ENCODE results near the gene COL23A1.

Gene COL23A1

DNA sequence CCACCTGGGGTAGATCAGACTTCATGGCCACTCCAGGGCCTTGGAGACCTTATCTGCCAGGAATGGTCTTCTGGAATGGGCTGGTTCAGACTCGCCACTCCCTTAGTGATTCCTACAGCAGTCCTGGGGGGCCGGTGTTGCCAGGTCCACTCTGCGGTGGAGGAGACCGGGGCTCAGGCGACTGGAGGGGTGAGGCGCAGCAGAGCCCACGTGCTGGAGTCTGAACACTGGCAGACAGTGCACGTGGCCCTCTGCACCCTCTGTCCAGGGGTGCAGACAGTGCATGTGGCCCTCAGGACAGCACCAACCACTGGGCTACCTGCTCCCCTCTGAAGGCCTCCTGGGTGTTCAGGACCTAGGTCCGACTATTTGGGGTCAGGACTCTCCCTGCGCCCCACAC is 262.7 kb downstream of the COL23A1 start:
- Histone ChIP-seq H3K9ac (ENCODE audit: low read length in 5 of 5) (no peak overlapping the region), H3K4me1 (ENCODE audit: control insufficient read depth in 5 of 5, insufficient read depth in 5 of 5, low read length in 5 of 5) (peaks cover 0 to 20% (median 12%) of the 10 kb centered on the region in 5 donors), H3K9me3 (ENCODE audit: control insufficient read depth in 5 of 5, low read length in 5 of 5) (peaks cover 0 to 7% (median 0%) of the 10 kb centered on the region in 5 donors), H3K36me3 (ENCODE audit: control insufficient read depth in 5 of 5, insufficient read depth in 5 of 5, low read length in 5 of 5) (no peaks in the 10 kb centered on the region), H3K27ac (ENCODE audit: low read depth, low read length) (no peak overlapping the region), H3K27me3 (ENCODE audit: control insufficient read depth in 5 of 5, insufficient read depth in 4 of 5, low read length in 5 of 5) (peaks cover 10 to 42% (median 33%) of the 10 kb centered on the region in 5 donors), H3K4me3 (ENCODE audit: low read depth in 1 of 5, low read length in 5 of 5) (no peak overlapping the region)

- Histone ChIP-seq H3K36me3 (ENCODE audit: control insufficient read depth in 5 of 5, insufficient read depth in 5 of 5, low read length in 5 of 5) (no peaks in the 10 kb centered on the region), H3K27me3 (ENCODE audit: control insufficient read depth in 5 of 5, insufficient read depth in 4 of 5, low read length in 5 of 5) (peaks cover 10 to 40% (median 33%) of the 10 kb centered on the region in 5 donors), H3K9me3 (ENCODE audit: control insufficient read depth in 5 of 5, low read length in 5 of 5) (peaks cover 0 to 7% (median 0%) of the 10 kb centered on the region in 5 donors), H3K4me3 (ENCODE audit: low read depth in 1 of 5, low read length in 5 of 5) (no peak overlapping the region), H3K27ac (ENCODE audit: low read depth, low read length) (no peak overlapping the region), H3K4me1 (ENCODE audit: control insufficient read depth in 5 of 5, insufficient read depth in 5 of 5, low read length in 5 of 5) (peaks cover 0 to 11% (median 4%) of the 10 kb centered on the region in 5 donors), H3K9ac (ENCODE audit: low read length in 5 of 5) (no peak overlapping the region)
These were observed 263.8 kb downstream of the COL23A1 start for GRCh38 chr5:178326374-178326715.

GRCh38 chr5:178325679-178326373 is 264.4 kb downstream of the COL23A1 start:
- H3K9me3 ChIP-seq (ENCODE audit: control insufficient read depth in 5 of 5, low read length in 5 of 5): peaks cover 0 to 7% (median 0%) of the 10 kb centered on the region in 5 donors
- H3K4me3 ChIP-seq (ENCODE audit: low read depth in 1 of 5, low read length in 5 of 5): no peak overlapping the region
- no peaks in the 10 kb centered on the region for H3K36me3 ChIP-seq (ENCODE audit: control insufficient read depth in 5 of 5, insufficient read depth in 5 of 5, low read length in 5 of 5)
- peaks cover 0 to 7% (median 0%) of the 10 kb centered on the region in 5 donors for H3K4me1 ChIP-seq (ENCODE audit: control insufficient read depth in 5 of 5, insufficient read depth in 5 of 5, low read length in 5 of 5)
- no peak overlapping the region for H3K9ac ChIP-seq (ENCODE audit: low read length in 5 of 5)
- H3K27me3 ChIP-seq (ENCODE audit: control insufficient read depth in 5 of 5, insufficient read depth in 4 of 5, low read length in 5 of 5): peaks cover 10 to 40% (median 33%) of the 10 kb centered on the region in 5 donors
- H3K27ac ChIP-seq (ENCODE audit: low read depth, low read length): no peak overlapping the region

DNA sequence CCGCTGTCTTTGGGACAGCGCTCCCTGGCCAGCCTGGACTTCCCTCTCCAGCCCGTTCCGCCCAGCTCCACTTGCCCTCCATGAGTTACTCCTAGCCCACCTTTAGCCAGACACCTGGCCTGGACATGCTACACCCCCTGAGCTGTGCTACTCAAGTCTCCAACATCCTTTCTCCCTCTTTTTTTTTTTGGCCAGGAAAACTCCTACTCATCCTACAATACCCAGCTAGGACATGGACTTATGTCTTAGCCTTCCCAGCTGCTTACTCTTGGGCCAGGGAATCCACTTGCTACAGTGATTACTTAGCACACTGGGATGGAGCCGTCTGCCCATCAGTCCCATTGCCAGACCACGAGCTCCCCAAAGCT is 264.9 kb downstream of the COL23A1 start:
- H3K4me3 ChIP-seq (ENCODE audit: low read depth in 1 of 5, low read length in 5 of 5): no peak overlapping the region
- no peak overlapping the region for H3K27ac ChIP-seq (ENCODE audit: low read depth, low read length)
- H3K4me1 ChIP-seq (ENCODE audit: control insufficient read depth in 5 of 5, insufficient read depth in 5 of 5, low read length in 5 of 5): peaks cover 0 to 7% (median 0%) of the 10 kb centered on the region in 5 donors
- H3K9me3 ChIP-seq (ENCODE audit: control insufficient read depth in 5 of 5, low read length in 5 of 5): peaks cover 0 to 7% (median 0%) of the 10 kb centered on the region in 5 donors
- H3K9ac ChIP-seq (ENCODE audit: low read length in 5 of 5): no peak overlapping the region
- H3K27me3 ChIP-seq (ENCODE audit: control insufficient read depth in 5 of 5, insufficient read depth in 4 of 5, low read length in 5 of 5): peaks cover 10 to 40% (median 33%) of the 10 kb centered on the region in 5 donors
- H3K36me3 ChIP-seq (ENCODE audit: control insufficient read depth in 5 of 5, insufficient read depth in 5 of 5, low read length in 5 of 5): no peaks in the 10 kb centered on the region

DNA sequence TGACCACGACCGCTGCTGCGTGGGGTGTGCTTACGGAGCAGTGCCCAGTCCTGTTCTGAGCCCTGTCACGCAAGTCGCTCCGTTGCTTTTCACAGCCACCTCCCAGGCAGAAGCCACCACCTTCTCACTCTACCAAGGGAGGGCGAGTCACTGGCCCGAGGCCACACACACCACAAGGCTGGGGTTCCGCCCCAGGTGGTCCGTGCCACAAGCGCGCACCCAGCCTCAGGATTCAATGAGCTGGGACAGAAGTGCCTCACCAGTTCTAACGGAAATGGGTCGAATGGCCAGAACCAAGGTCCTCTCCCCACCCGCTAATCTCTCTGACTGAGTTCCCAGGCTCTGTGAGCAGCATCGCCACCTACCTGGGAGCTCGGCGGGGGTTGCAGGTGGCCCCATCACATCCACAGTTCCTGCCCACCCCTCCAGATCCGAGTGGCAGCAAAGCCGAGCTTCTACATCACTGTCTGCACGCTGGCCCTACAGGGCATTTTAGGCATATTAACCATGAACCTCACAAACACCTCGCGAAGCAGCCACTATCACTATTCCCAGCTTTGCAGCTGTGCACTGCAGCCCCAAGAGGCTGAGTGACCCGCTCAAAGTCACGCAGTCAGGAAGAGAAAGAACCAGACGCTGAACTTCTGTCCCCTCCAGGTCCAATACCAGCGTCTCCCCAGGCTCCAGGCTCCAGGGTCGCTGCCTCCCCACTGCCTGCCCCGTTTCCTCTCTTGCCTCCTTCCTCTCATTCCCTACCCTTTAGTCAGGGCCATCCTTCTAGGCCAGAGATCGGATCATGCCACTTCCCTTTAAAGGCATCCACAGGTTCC is 265.5 kb downstream of the COL23A1 start:
- peaks cover 0 to 7% (median 0%) of the 10 kb centered on the region in 5 donors for H3K9me3 ChIP-seq (ENCODE audit: control insufficient read depth in 5 of 5, low read length in 5 of 5)
- no peak overlapping the region for H3K9ac ChIP-seq (ENCODE audit: low read length in 5 of 5)
- H3K4me1 ChIP-seq (ENCODE audit: control insufficient read depth in 5 of 5, insufficient read depth in 5 of 5, low read length in 5 of 5): peaks cover 0 to 7% (median 0%) of the 10 kb centered on the region in 5 donors
- no peak overlapping the region for H3K27ac ChIP-seq (ENCODE audit: low read depth, low read length)
- no peaks in the 10 kb centered on the region for H3K36me3 ChIP-seq (ENCODE audit: control insufficient read depth in 5 of 5, insufficient read depth in 5 of 5, low read length in 5 of 5)
- H3K27me3 ChIP-seq (ENCODE audit: control insufficient read depth in 5 of 5, insufficient read depth in 4 of 5, low read length in 5 of 5): peaks cover 10 to 40% (median 33%) of the 10 kb centered on the region in 5 donors
- no peak overlapping the region for H3K4me3 ChIP-seq (ENCODE audit: low read depth in 1 of 5, low read length in 5 of 5)

DNA sequence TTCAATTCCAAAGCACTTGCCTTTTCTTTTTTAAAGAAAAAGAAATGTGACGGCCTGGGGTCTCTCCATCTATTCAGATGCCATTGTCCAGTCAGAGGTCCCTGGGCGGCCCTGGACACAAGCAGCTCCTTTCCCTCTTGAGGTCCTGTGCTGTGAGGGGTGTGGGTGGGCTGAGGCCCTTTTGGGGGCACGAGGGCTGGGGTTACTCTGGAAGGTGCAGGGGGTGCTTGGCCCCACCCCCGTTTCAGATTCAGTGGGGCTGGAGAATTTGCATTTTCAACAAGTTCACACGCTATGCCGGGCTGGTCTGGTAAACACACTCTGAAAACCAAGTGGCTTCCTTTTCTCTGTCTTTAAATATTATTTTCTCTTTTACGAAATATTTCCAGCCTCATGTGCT is 266.2 kb downstream of the COL23A1 start:
- no peak overlapping the region for H3K4me3 ChIP-seq (ENCODE audit: low read depth in 1 of 5, low read length in 5 of 5)
- peaks cover 0 to 2% (median 0%) of the 10 kb centered on the region in 5 donors for H3K4me1 ChIP-seq (ENCODE audit: control insufficient read depth in 5 of 5, insufficient read depth in 5 of 5, low read length in 5 of 5)
- no peaks in the 10 kb centered on the region for H3K36me3 ChIP-seq (ENCODE audit: control insufficient read depth in 5 of 5, insufficient read depth in 5 of 5, low read length in 5 of 5)
- H3K27ac ChIP-seq (ENCODE audit: low read depth, low read length): no peak overlapping the region
- H3K27me3 ChIP-seq (ENCODE audit: control insufficient read depth in 5 of 5, insufficient read depth in 4 of 5, low read length in 5 of 5): peaks cover 10 to 42% (median 33%) of the 10 kb centered on the region in 5 donors
- no peak overlapping the region for H3K9ac ChIP-seq (ENCODE audit: low read length in 5 of 5)
- peaks cover 0 to 7% (median 0%) of the 10 kb centered on the region in 5 donors for H3K9me3 ChIP-seq (ENCODE audit: control insufficient read depth in 5 of 5, low read length in 5 of 5)

- Histone ChIP-seq H3K4me3 (ENCODE audit: low read depth in 1 of 5, low read length in 5 of 5) (no peak overlapping the region), H3K36me3 (ENCODE audit: control insufficient read depth in 5 of 5, insufficient read depth in 5 of 5, low read length in 5 of 5) (no peaks in the 10 kb centered on the region), H3K27ac (ENCODE audit: low read depth, low read length) (no peak overlapping the region), H3K27me3 (ENCODE audit: control insufficient read depth in 5 of 5, insufficient read depth in 4 of 5, low read length in 5 of 5) (peaks cover 10 to 42% (median 33%) of the 10 kb centered on the region in 5 donors), H3K9ac (ENCODE audit: low read length in 5 of 5) (no peak overlapping the region), H3K4me1 (ENCODE audit: control insufficient read depth in 5 of 5, insufficient read depth in 5 of 5, low read length in 5 of 5) (no peaks in the 10 kb centered on the region), H3K9me3 (ENCODE audit: control insufficient read depth in 5 of 5, low read length in 5 of 5) (peaks cover 0 to 7% (median 0%) of the 10 kb centered on the region in 5 donors)
These were observed 266.7 kb downstream of the COL23A1 start for GRCh38 chr5:178323541-178323865.

DNA sequence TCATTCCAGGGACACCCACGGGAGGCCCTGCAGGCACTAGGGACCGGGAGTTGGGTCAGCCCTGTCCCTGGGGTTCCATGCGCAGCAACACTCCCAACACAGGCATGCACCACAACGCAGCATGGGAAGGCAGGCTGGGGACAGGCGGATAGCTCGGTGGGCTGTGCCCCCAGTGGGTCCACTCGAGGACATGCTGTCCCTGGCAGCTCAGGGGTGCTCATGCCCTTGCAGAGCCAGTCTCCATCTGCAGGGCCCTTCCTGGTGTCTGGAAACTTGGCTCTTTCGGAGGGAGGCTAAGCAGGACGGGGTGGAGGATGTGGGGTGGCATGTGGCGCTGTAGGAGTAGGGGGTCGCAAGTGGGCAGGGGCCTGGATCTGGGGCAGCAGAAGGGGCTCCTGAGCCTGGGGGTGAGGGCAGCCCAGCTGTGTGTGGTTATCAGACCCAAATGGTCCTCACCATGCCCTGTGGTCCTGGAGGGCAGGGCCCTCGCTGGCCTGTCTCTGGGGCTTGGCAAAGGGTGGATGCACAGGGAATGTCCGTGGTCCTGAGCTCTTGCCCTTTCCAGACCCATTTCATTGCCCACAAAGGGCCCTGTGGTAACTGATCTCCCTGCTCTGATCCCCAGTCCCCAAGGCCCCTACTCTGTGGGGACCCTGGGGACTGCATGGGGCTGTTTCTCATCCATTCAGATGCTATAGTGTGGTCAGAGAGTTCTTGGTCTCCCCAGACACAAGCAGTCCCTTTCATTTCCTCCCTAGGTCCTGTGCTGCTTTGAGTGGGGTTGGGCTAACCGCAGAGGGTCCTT is 267.3 kb downstream of the COL23A1 start:
- no peak overlapping the region for H3K9ac ChIP-seq (ENCODE audit: low read length in 5 of 5)
- no peak overlapping the region for H3K4me3 ChIP-seq (ENCODE audit: low read depth in 1 of 5, low read length in 5 of 5)
- no peak overlapping the region for H3K27ac ChIP-seq (ENCODE audit: low read depth, low read length)
- H3K9me3 ChIP-seq (ENCODE audit: control insufficient read depth in 5 of 5, low read length in 5 of 5): peaks cover 0 to 7% (median 0%) of the 10 kb centered on the region in 5 donors
- H3K36me3 ChIP-seq (ENCODE audit: control insufficient read depth in 5 of 5, insufficient read depth in 5 of 5, low read length in 5 of 5): no peaks in the 10 kb centered on the region
- no peaks in the 10 kb centered on the region for H3K4me1 ChIP-seq (ENCODE audit: control insufficient read depth in 5 of 5, insufficient read depth in 5 of 5, low read length in 5 of 5)
- H3K27me3 ChIP-seq (ENCODE audit: control insufficient read depth in 5 of 5, insufficient read depth in 4 of 5, low read length in 5 of 5): peaks cover 10 to 39% (median 33%) of the 10 kb centered on the region in 5 donors

DNA sequence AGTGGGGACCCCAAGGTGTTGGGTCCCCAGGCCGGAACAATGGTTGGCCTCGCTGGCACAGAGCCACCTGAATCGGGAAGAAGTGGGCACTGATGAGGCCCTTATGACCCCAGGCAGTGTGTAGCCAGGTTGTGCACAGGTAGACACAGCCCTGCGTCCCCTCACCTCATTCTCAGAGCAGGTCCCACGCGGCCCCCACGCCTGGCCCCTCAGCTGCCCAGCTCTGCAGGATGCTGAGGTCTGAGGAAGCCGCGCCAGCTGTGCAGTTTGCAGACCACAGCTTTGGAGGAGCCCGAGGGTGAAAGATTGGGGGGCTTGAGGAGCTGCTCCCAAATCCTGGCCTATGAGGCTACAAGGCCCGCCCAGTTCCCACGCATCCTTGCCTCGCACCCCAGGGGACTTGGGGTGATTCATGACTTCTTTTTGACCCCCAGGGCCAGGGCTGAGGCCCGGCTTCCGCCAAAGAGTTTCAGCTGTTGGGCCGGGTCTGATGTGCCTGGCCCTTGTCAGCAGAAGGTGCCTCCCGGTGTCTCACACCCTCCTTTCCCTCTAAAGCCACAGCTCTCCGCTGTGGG is 269.8 kb downstream of the COL23A1 start:
- H3K36me3 ChIP-seq (ENCODE audit: control insufficient read depth in 5 of 5, insufficient read depth in 5 of 5, low read length in 5 of 5): no peaks in the 10 kb centered on the region
- no peaks in the 10 kb centered on the region for H3K4me1 ChIP-seq (ENCODE audit: control insufficient read depth in 5 of 5, insufficient read depth in 5 of 5, low read length in 5 of 5)
- H3K27ac ChIP-seq (ENCODE audit: low read depth, low read length): no peak overlapping the region
- no peak overlapping the region for H3K9ac ChIP-seq (ENCODE audit: low read length in 5 of 5)
- peaks cover 0 to 4% (median 0%) of the 10 kb centered on the region in 5 donors for H3K9me3 ChIP-seq (ENCODE audit: control insufficient read depth in 5 of 5, low read length in 5 of 5)
- peaks cover under 1 to 25% (median 19%) of the 10 kb centered on the region in 5 donors for H3K27me3 ChIP-seq (ENCODE audit: control insufficient read depth in 5 of 5, insufficient read depth in 4 of 5, low read length in 5 of 5)
- H3K4me3 ChIP-seq (ENCODE audit: low read depth in 1 of 5, low read length in 5 of 5): no peak overlapping the region
